Gastrocnemius medialis (tissue), 4 donors: Measurements from ENCODE around the gene UNC5A. TPM values are rescaled to one million over a fixed set of nuclear protein-coding genes. Genes with fewer than 3 reads are reported as not detected.

ENCODE experiments used
- ATAC-seq, 2 donors: fragments of 150-250 bp; one replicate each; pipeline ENCODE4 v1.9.1; 2016
- DNase-seq, 2 donors: peaks; one replicate each; pipeline ENCODE4 v3.0.0-alpha.2; 2019
- H3K27ac ChIP-seq, 4 donors: fragments of 200-600 bp; sonication (generic); 1 replicate in 1 of 4; 2 replicates in 3 of 4; pipeline ENCODE4 v1.5.1; 2016 to 2018; ENCODE audit warnings: mild to moderate bottlenecking in 2 of 4, moderate library complexity in 1 of 4
- H3K27me3 ChIP-seq, 3 donors: fragments of 200-600 bp; sonication (generic) in 2 of 3; 1 replicate in 1 of 3; 2 replicates in 2 of 3; pipeline versions ENCODE4 v1.5.1 to v1.6.0; 2016 to 2019; ENCODE audit warnings: mild to moderate bottlenecking in 1 of 3, moderate library complexity in 1 of 3
- H3K36me3 ChIP-seq, 2 donors: fragments of 200-600 bp; sonication (generic) in 1 of 2; one replicate each; pipeline ENCODE4 v1.5.1; 2017 to 2018
- H3K4me1 ChIP-seq, 2 donors: fragments of 200-600 bp; sonication (generic) in 1 of 2; one replicate each; pipeline ENCODE4 v1.5.1; 2016 to 2017; ENCODE audit warnings: mild to moderate bottlenecking in 2 of 2
- H3K4me3 ChIP-seq, 4 donors: fragments of 200-600 bp; sonication (generic) in 3 of 4; 1 replicate in 1 of 4; 2 replicates in 3 of 4; pipeline ENCODE4 v1.5.1; 2016 to 2019; ENCODE audit warnings: mild to moderate bottlenecking in 2 of 4
- H3K9me3 ChIP-seq, 3 donors: fragments of 200-600 bp; sonication (generic) in 2 of 3; 1 replicate in 1 of 3; 2 replicates in 2 of 3; pipeline ENCODE4 v1.5.1; 2016 to 2019
- CTCF ChIP-seq, 5 experiments: fragments of 450-650 bp in 3 of 5; fragments of 200-600 bp in 2 of 5; sonication (generic) in 2 of 5; IDR thresholded peaks in 4 of 5; conservative IDR thresholded peaks in 1 of 5; 1 replicate in 4 of 5; 2 replicates in 1 of 5; pipeline ENCODE4 v1.5.1; 2016 to 2019; ENCODE audit warnings: antibody characterized with exemption in 5 of 5, mild to moderate bottlenecking in 3 of 5, moderate library complexity in 3 of 5
- POLR2A ChIP-seq, 2 donors: fragments of 450-650 bp; IDR thresholded peaks; one replicate each; pipeline ENCODE4 v1.6.1; 2017; ENCODE audit warnings: antibody characterized with exemption in 2 of 2, mild to moderate bottlenecking in 2 of 2, moderate library complexity in 2 of 2
- in situ Hi-C, 4 donors: fragments of 200-750 bp; cut with MboI; loops; one replicate each; pipeline versions ENCODE4 v1.15.0 to v1.8.0; 2017; ENCODE audit warnings: low sequenced_read_pairs in 4 of 4
- intact Hi-C: fragments of 100-400 bp; cut with DNase I; formaldehyde crosslinking; loops from one replicate; pipeline ENCODE4 v1.15.1; 2023; ENCODE audit warnings: low total_unique reads
- total RNA-seq, 4 donors: library from RNA; depleted of rRNA; stranded (reverse); fragments of >200 nt; gene quantifications; one replicate each; pipeline versions ENCODE4 v1.1.0 to v1.2.3, GENCODE V29; 2016

UNC5A gene
- total RNA-seq, 4 donors from 2014 or later = 0.10 to 0.55 TPM; not detected in 2

- ATAC-seq = no peak
- TF ChIP-seq CTCF (IDR thresholded peaks at IDR 0.05 in 4 of 5, conservative IDR thresholded peaks at IDR 0.05 in 1 of 5) = no peak
- TF ChIP-seq POLR2A (IDR thresholded peaks at IDR 0.05) = no peak
- peaks cover 0 to 12% of the 10 kb centered on the region in 2 donors for H3K4me1 ChIP-seq
- intact Hi-C loops (no loop called here), in situ Hi-C loops (no loop called here)
- peaks cover 55 to 76% (median 62%) of the 10 kb centered on the region in 3 donors for H3K27me3 ChIP-seq
- H3K36me3 ChIP-seq = no peaks in the 10 kb centered on the region
- no peak for DNase-seq
- no peak overlapping the region for H3K27ac ChIP-seq
- no peak overlapping the region for H3K4me3 ChIP-seq
- H3K9me3 ChIP-seq = no peaks in the 10 kb centered on the region
Observed at GRCh38 chr5:176814313-176814685, 3.9 kb downstream of the UNC5A start.

- in situ Hi-C loops = no loop called here
- H3K36me3 ChIP-seq = no peaks in the 10 kb centered on the region
- peaks cover 0 to 6% of the 10 kb centered on the region in 2 donors for H3K4me1 ChIP-seq
- H3K4me3 ChIP-seq = no peak overlapping the region
- peaks cover 55 to 77% (median 61%) of the 10 kb centered on the region in 3 donors for H3K27me3 ChIP-seq
- TF ChIP-seq POLR2A (IDR thresholded peaks at IDR 0.05) = no peak
- TF ChIP-seq CTCF (IDR thresholded peaks at IDR 0.05 in 4 of 5, conservative IDR thresholded peaks at IDR 0.05 in 1 of 5) = no peak
- DNase-seq (no peak), ATAC-seq (no peak)
- H3K27ac ChIP-seq = no peak overlapping the region
- intact Hi-C loops = no loop called here
- no peaks in the 10 kb centered on the region for H3K9me3 ChIP-seq
Observed at GRCh38 chr5:176814836-176815438, 4.6 kb downstream of the UNC5A start.

- intact Hi-C loops (no loop called here), in situ Hi-C loops (no loop called here)
- Histone ChIP-seq H3K4me3 (no peak overlapping the region), H3K9me3 (no peaks in the 10 kb centered on the region), H3K4me1 (peaks cover 0 to under 1% of the 10 kb centered on the region in 2 donors), H3K36me3 (no peaks in the 10 kb centered on the region), H3K27me3 (peaks cover 50 to 72% (median 56%) of the 10 kb centered on the region in 3 donors), H3K27ac (no peak overlapping the region)
- TF ChIP-seq POLR2A (IDR thresholded peaks at IDR 0.05) = no peak
- no peak for TF ChIP-seq CTCF (IDR thresholded peaks at IDR 0.05 in 4 of 5, conservative IDR thresholded peaks at IDR 0.05 in 1 of 5)
- no peak for DNase-seq
- no peak for ATAC-seq
Observed at GRCh38 chr5:176816043-176816745, 5.8 kb downstream of the UNC5A start.

GRCh38 chr5:176816791-176817347 is 6.5 kb downstream of the UNC5A start:
- TF ChIP-seq CTCF (IDR thresholded peaks at IDR 0.05 in 4 of 5, conservative IDR thresholded peaks at IDR 0.05 in 1 of 5) = no peak
- TF ChIP-seq POLR2A (IDR thresholded peaks at IDR 0.05) = no peak
- in situ Hi-C loops = no loop called here
- ATAC-seq (no peak), DNase-seq (no peak)
- H3K9me3 ChIP-seq = no peaks in the 10 kb centered on the region
- no peaks in the 10 kb centered on the region for H3K36me3 ChIP-seq
- peaks cover 45 to 68% (median 50%) of the 10 kb centered on the region in 3 donors for H3K27me3 ChIP-seq
- H3K27ac ChIP-seq = no peak overlapping the region
- H3K4me1 ChIP-seq = no peaks in the 10 kb centered on the region
- intact Hi-C loops = no loop called here
- H3K4me3 ChIP-seq = no peak overlapping the region
